GM12875 (cell line): ENCODE results near the gene CEP78.
"Not testable (repeated sequence)": the region's sequence is repeated elsewhere in the genome, so short reads cannot be mapped to it uniquely, and the experiment has no call there.

Experiments
- H3K4me3 ChIP-seq: one replicate; pipeline ENCODE4 v1.5.1; 2011; ENCODE audit warnings: low read depth, low read length, control low read depth
- CTCF ChIP-seq: IDR thresholded peaks from 2 replicates; pipeline ENCODE4 v1.5.1; 2011; ENCODE audit warnings: low read depth, mild to moderate bottlenecking, control low read depth, inconsistent platforms, low read length, moderate library complexity, borderline replicate concordance; ENCODE audit not compliant: insufficient read depth

Gene CEP78

GRCh38 chr9:78196258-78196657 is 39.6 kb upstream of the CEP78 start:
- no peak for TF ChIP-seq CTCF
- no peak overlapping the region for H3K4me3 ChIP-seq

GRCh38 chr9:78201158-78201777 is 34.6 kb upstream of the CEP78 start:
- H3K4me3 ChIP-seq: not testable (repeated sequence)

GRCh38 chr9:78207319-78207718 is 28.6 kb upstream of the CEP78 start:
- no peak overlapping the region for H3K4me3 ChIP-seq
- no peak for TF ChIP-seq CTCF

DNA sequence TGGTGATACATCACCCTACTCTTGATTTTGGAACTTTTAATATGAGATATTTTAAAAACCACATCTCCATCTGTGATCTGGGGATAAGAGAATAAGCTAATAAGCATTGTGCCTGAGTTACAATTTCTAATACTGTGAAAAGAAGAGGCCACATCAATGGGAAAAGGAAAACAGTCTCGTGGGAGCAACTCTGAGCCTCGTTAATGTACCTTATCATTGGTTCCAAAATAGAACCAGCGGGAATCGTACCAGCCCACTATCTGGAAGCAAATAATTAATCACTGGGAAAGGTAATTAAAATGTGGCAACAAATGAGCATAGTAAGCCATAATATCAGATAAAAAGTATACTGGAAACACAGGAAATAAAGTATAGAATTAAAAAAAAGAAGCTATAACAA is 28.0 kb upstream of the CEP78 start:
- TF ChIP-seq CTCF: no peak

GRCh38 chr9:78209127-78209526 is 26.7 kb upstream of the CEP78 start:
- TF ChIP-seq CTCF: no peak
- no peak overlapping the region for H3K4me3 ChIP-seq

More for the DNA sequence above, 28.0 kb upstream of the CEP78 start:
- no peak overlapping the region for H3K4me3 ChIP-seq

DNA sequence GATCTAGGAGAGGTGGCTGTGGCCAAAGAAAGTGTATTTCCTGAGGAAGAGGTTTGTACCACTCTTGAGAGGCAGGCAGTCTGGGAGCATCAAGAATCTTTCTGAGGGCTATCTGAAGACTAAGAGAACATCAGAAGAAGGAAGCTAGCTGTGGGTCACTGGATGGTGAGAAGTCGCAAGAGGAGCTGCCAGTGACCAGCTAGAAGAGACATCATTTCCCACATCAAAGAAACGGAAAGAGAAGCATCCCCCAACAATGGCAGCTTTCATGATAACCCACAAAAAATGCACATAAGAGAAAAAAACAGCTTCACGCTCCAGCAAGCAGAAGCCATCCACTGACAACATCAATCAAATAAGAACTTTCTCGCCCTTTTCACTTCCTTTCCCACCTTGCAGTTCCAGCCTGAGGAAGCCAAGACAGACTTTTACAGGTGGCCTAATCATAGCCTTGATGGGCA is 25.0 kb upstream of the CEP78 start:
- no peak for TF ChIP-seq CTCF
- no peak overlapping the region for H3K4me3 ChIP-seq

- no peak overlapping the region for H3K4me3 ChIP-seq
Observed at GRCh38 chr9:78212868-78213267, 23.0 kb upstream of the CEP78 start.

More at GRCh38 chr9:78212868-78213267, 23.0 kb upstream of the CEP78 start:
- TF ChIP-seq CTCF: no peak
